Urothelium cell line (cell line): Measurements from ENCODE around the gene ABI1.
"Not testable (repeated sequence)": the region's sequence is repeated elsewhere in the genome, so short reads cannot be mapped to it uniquely, and the experiment has no call there.

Source experiments
- DNase-seq: peaks from one replicate; pipeline ENCODE4 v3.0.0; 2011; ENCODE audit warnings: low spot score, mixed read lengths
- FAIRE-seq: peaks from 2 replicates; lab custom pipeline; 2011; peaks lifted over from hg19 to GRCh38; lab: Jason Lieb, UNC

ABI1 gene

GRCh38 chr10:26857553-26857952 lies 3.2 kb downstream of the ABI1 start:
- DNase-seq, FAIRE-seq: not testable (repeated sequence)

GRCh38 chr10:26855186-26855585 lies 5.6 kb downstream of the ABI1 start:
- DNase-seq, result no peak
- no peak for FAIRE-seq

DNA sequence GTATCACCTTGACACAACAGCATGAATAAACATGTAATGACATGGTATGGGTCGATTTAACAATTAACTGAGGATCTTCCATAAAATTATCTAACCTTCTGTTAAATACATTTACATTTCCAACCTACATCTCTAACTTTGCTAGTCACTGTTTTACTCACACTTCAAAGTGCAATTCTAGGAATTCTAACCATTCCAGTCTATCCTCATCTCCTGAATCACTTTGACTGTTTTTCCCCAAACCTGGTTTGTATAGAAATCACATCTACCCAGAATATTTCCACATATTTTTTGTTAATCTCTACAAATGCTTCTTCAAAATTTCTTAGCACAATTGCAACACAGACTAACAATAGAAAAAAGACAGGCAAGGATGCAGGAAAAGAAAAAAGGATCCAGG lies 6.2 kb downstream of the ABI1 start:
- FAIRE-seq (no peak), DNase-seq (no peak)

GRCh38 chr10:26844396-26844975 lies 16.3 kb downstream of the ABI1 start:
- no peak for DNase-seq
- FAIRE-seq, result no peak

DNA sequence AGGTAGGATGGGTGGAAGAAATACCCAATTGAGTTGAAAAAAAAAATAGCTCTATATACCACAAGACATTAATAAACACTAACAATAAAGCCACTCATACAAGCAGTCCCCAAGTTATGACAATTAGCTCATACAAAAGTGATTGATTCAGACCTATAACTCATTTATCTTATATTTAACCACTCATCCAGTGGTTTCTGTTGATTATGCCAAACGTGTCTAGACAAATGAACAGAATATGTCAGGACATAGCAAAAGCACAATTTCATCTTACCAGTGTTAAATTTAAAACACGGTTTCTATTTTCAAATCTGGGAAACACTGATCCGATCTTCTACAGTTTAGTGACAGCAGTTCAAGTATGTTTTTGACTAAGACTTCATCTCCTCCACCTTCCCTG lies 17.0 kb downstream of the ABI1 start:
- DNase-seq (no peak), FAIRE-seq (no peak)

DNA sequence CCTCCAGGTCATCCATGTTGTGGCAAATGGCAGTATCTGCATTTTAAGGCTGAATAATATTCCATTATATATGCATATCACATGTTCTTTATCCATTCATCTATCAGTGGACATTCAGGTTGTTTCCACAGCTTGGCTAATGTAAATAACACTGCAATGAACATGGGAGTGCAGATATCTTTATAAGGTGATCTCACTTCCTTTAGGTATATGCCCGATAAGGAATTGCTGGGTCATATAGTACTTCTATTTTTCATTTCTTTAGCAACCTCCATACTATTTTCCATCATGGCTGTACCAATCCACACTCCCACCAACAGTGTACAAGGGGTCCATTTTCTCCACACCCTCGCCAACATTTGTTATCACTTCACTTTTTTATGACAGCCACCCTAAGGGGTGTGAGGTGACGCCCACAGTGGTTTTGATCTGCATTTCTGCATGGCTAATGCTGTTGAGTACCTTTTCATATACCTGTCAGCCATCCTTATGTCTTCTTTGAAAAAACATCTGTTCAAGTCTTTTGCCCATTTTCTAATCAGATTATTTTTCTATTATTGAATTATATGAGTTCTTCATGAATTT lies 18.9 kb downstream of the ABI1 start:
- DNase-seq (no peak), FAIRE-seq (no peak)

DNA sequence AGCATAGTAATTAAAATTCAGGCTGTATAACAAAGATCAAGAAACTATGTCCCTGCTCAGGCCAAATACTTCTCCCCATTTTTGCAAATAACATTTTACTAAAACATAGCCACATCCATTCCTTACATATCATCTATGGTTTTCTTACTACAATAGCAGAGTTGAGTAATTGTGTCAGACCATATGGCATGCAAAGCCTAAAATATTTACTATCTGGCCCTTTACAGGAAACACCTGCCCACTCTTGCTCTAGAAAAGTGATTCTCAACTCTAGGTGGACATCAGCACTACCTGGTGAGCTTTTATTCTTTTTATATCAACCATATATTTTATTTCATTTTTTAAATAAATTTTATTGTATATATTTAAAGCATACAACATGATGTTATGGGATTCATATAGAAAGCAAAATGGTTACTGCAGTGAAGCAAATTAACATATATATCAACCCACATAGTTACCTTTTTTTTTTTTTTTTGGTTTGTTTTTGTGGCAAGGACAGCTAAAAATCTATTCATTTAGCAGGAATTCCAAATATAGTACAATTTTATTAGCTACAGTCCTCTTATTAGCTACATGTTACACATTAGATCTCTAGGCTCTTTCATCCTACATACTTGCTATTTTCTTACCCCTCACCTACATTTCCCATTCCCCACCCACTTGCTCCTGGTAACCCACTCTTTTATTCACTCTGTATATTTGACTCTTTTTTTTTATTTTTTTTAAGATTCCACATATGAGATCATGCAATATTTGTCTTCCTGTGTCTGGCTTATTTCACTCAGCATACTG lies 19.6 kb downstream of the ABI1 start:
- DNase-seq, result no peak
- FAIRE-seq, result no peak

- DNase-seq, result no peak
- FAIRE-seq, result no peak
These were observed 20.7 kb downstream of the ABI1 start for GRCh38 chr10:26839966-26840627.

- no peak for FAIRE-seq
- DNase-seq, result no peak
These were observed 23.6 kb downstream of the ABI1 start for GRCh38 chr10:26837139-26837538.

DNA sequence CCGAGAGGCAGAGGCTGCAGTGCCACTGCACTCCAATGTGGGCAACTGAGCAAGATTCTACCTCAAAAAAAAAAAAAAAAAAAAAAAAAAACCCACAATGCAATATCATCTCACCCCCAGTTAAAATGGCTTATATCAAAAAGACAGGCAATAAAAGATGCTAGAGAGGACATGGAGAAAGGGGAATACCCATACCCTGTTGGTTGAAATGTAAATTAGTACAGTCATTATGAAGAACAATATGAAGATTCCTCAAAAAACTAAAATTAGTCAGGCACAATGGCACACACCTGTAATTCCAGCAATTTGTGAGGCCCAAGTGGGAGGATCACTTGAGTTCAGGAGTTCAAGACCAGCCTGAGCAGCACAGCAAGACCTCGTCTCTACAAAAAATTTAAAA lies 25.7 kb downstream of the ABI1 start:
- FAIRE-seq (no peak), DNase-seq (no peak)

GRCh38 chr10:26832960-26833359 lies 27.8 kb downstream of the ABI1 start:
- DNase-seq (no peak), FAIRE-seq (no peak)

DNA sequence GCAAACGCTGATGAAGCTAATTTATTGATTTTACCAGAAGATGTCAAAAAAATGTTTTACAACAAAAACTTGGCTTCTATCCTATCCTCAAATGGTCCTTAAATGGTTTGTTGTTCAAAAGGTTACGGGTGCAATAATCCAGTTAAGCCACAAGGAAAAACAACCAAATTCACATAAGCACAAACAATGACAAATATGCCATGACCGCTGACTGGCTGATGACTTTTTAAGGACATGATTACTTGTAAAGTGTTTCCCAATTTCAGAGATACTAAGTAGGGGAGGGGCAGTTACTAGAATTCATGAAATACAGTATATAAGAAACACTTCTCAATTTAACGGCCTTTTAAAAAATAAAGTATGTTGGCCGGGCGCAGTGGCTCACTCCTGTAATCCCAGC lies 28.8 kb downstream of the ABI1 start:
- FAIRE-seq, result no peak
- DNase-seq, result no peak

DNA sequence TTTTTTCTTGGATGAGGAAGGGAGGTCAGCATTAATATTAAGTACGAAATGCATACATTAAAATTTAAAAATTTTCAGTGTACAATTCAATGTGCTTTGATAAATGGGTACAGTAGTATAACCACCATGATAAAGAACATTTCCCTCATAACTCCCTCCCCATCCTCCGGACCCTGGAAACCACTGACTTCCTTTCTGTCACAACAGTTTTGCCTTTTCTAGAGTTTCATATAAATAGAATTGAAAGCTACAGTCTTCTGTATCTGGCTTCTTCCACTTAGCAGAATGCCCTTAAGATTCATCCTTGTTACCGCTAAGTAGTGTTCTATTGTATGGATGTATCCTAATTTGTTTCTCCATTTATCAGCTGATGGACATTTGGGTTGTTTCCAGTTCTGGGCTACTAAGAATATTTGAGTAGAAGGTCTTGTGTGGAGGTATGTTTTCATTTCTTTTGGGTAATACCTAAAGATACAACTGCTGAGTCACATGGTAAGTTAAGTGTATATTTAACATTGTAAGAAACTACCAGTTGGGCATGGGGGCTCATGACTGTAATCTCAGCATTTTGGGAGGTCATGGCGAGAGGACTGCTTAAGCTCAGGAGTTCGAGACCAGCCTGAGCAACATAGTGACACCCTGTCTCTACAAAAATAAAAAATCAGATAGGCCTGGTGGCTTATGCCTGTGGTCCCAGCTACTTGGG lies 30.8 kb downstream of the ABI1 start:
- DNase-seq, result no peak
- FAIRE-seq, result no peak

GRCh38 chr10:26824015-26824690 lies 36.6 kb downstream of the ABI1 start:
- FAIRE-seq (no peak), DNase-seq (no peak)

- FAIRE-seq, result no peak
These were observed 38.8 kb downstream of the ABI1 start for GRCh38 chr10:26821699-26822570.

GRCh38 chr10:26815500-26815899 lies 45.3 kb downstream of the ABI1 start:
- DNase-seq (no peak), FAIRE-seq (no peak)

More at GRCh38 chr10:26821699-26822570, 38.8 kb downstream of the ABI1 start:
- DNase-seq, result no peak

DNA sequence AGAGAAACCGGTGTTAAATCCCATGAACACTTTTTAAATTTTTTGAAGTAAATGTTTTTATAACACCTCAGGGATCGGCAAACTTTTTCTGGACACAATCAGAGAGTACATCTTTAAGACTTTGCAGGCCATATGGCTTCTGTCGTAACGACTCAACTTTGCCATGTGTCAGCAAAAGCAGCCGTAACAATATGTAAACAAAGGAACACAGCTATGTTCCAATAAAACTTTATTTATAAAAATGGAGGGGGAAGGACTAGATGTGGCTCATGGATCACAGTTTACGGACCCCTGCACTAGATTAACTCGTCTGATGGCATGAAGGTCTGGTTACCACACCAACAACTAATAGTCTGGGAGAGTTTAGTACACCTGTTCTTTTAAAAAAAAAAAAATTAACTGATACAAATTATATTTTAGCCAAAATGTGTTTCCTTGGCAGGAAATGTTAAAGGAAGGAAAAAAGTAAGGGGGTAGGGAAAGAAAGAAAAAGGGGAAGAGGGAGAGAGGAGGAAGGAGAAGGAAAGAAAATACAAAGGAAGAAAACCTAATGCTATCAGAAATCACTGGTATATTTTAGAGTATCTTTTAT lies 50.2 kb downstream of the ABI1 start:
- FAIRE-seq (no peak), DNase-seq (no peak)

DNA sequence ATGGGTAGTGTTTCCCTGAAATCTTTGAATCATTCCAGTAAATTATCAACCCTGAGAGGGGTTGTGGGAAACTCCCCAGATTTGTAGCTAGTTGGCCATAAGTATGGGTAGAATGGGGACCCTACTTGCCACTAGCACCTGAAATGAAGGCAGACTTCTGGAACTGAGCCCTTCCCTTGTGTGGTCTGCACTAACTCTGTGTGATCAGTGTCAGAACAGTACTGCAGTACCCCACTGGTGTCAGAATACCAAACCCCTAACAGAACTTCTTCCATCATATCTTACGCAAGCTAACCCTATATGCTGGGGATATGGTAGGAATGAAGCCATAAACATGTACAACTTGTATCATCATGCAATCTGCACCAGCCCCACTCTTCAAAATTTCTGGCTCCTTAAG lies 50.8 kb downstream of the ABI1 start:
- FAIRE-seq (no peak), DNase-seq (no peak)

DNA sequence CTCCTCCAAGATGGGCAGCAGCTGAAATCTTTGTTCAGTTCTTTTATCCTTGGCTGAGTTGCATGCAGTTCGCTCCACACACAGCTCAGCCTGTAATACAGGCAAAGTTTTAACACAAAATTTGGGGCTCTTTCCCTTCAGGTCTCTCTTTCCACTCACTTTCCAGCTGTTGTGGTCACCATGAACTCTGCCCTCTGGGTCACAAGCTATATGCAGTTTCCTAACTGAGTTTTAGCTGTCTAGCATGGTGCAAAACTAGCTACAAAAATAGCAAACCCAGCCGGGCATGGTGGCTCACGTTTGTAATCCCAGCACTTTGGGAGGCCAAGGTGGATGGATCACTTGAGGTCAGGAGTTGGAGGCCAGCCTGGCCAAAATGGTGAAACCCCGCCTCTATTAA lies 53.2 kb downstream of the ABI1 start:
- DNase-seq, result no peak
- FAIRE-seq, result no peak
